ENCODE measurements around the gene MEG3. TPM values are rescaled to one million over a fixed set of nuclear protein-coding genes. Genes with fewer than 3 reads are reported as not detected.

The MEG3 gene
- total RNA-seq, 1 experiment from 2014 or later = not detected

- Histone ChIP-seq H3K36me3 (ENCODE audit: low read depth) (no peaks in the 10 kb centered on the region), H3K9me2 (ENCODE audit: insufficient read depth) (no peaks in the 10 kb centered on the region), H3F3A (ENCODE audit: insufficient read depth, low read depth) (no peaks in the 10 kb centered on the region), H3K27ac (no peak overlapping the region), H3K9me3 (ENCODE audit: insufficient read depth, low read depth) (no peaks in the 10 kb centered on the region), H4K20me1 (ENCODE audit: insufficient read depth) (no peaks in the 10 kb centered on the region), H3K4me3 (no peak overlapping the region), H3K4me2 (no peak overlapping the region), H3K27me3 (ENCODE audit: insufficient read depth, low read depth) (peaks cover 68% of the 10 kb centered on the region), H3K79me2 (ENCODE audit: low read depth) (no peaks in the 10 kb centered on the region), H3K4me1 (replicated peaks; ENCODE audit: insufficient read depth) (no peaks in the 10 kb centered on the region), H2AFZ (no peak overlapping the region)
- no TSS peak for BruUV-seq (replicated peaks)
- POLR2A ChIA-PET (ENCODE audit: unreplicated experiment) = no interaction called here
- intact Hi-C loops (cut with micrococcal nuclease; ENCODE audit: unreplicated experiment) = no loop called here
- TF ChIP-seq EZH2 (IDR thresholded peaks at IDR 0.05; ENCODE audit: low read depth) = no peak
- TF ChIP-seq CTCF (conservative IDR thresholded peaks at IDR 0.05) = no peak
- CTCF ChIA-PET = no interaction called here
- DNase-seq = no peak
Measured at GRCh38 chr14:100885196-100885595, 59.3 kb downstream of the MEG3 start.

GRCh38 chr14:100885617-100886016 is 59.7 kb downstream of the MEG3 start:
- Histone ChIP-seq H3K4me1 (replicated peaks; ENCODE audit: insufficient read depth) (no peaks in the 10 kb centered on the region), H3K27ac (no peak overlapping the region), H3K27me3 (ENCODE audit: insufficient read depth, low read depth) (peaks cover 64% of the 10 kb centered on the region), H3K9me3 (ENCODE audit: insufficient read depth, low read depth) (no peaks in the 10 kb centered on the region), H2AFZ (no peak overlapping the region), H3K4me2 (no peak overlapping the region), H3K79me2 (ENCODE audit: low read depth) (no peaks in the 10 kb centered on the region), H3K9me2 (ENCODE audit: insufficient read depth) (no peaks in the 10 kb centered on the region), H3K4me3 (no peak overlapping the region), H4K20me1 (ENCODE audit: insufficient read depth) (no peaks in the 10 kb centered on the region), H3F3A (ENCODE audit: insufficient read depth, low read depth) (no peaks in the 10 kb centered on the region), H3K36me3 (ENCODE audit: low read depth) (no peaks in the 10 kb centered on the region)
- DNase-seq = no peak
- ChIA-PET POLR2A (ENCODE audit: unreplicated experiment) (no interaction called here), CTCF (no interaction called here)
- no TSS peak for BruUV-seq (replicated peaks)
- TF ChIP-seq EZH2 (IDR thresholded peaks at IDR 0.05; ENCODE audit: low read depth) (no peak), CTCF (conservative IDR thresholded peaks at IDR 0.05) (no peak)
- intact Hi-C loops (cut with micrococcal nuclease; ENCODE audit: unreplicated experiment) = no loop called here

GRCh38 chr14:100887728-100888335 is 61.9 kb downstream of the MEG3 start:
- H4K20me1 ChIP-seq (ENCODE audit: insufficient read depth) = no peaks in the 10 kb centered on the region
- H2AFZ ChIP-seq = no peak overlapping the region
- POLR2A ChIA-PET (ENCODE audit: unreplicated experiment) = no interaction called here
- no peaks in the 10 kb centered on the region for H3K36me3 ChIP-seq (ENCODE audit: low read depth)
- H3K9me3 ChIP-seq (ENCODE audit: insufficient read depth, low read depth) = no peaks in the 10 kb centered on the region
- H3K4me1 ChIP-seq (replicated peaks; ENCODE audit: insufficient read depth) = no peaks in the 10 kb centered on the region
- no peaks in the 10 kb centered on the region for H3K9me2 ChIP-seq (ENCODE audit: insufficient read depth)
- intact Hi-C loops (cut with micrococcal nuclease; ENCODE audit: unreplicated experiment) = no loop called here
- H3K4me3 ChIP-seq = no peak overlapping the region
- no peak overlapping the region for H3K27ac ChIP-seq
- peaks cover 73% of the 10 kb centered on the region for H3K27me3 ChIP-seq (ENCODE audit: insufficient read depth, low read depth)
- CTCF ChIA-PET = no interaction called here
- H3F3A ChIP-seq (ENCODE audit: insufficient read depth, low read depth) = no peaks in the 10 kb centered on the region
- no TSS peak for BruUV-seq (replicated peaks)
- no peak overlapping the region for H3K4me2 ChIP-seq
- no peaks in the 10 kb centered on the region for H3K79me2 ChIP-seq (ENCODE audit: low read depth)
- no peak for DNase-seq
- TF ChIP-seq CTCF (conservative IDR thresholded peaks at IDR 0.05) (no peak), EZH2 (IDR thresholded peaks at IDR 0.05; ENCODE audit: low read depth) (no peak)

Data from PC-9 (cell line).